ENCODE data around the gene SMAD2.

- TF ChIP-seq POLR2A (IDR thresholded peaks at IDR 0.05) (no peak), CTCF (IDR thresholded peaks at IDR 0.05) (no peak)
These were observed 32.4 kb downstream of the SMAD2 start for GRCh38 chr18:47898055-47898454.

All from lower leg skin (tissue), 3 donors.